OCI-LY3 (cell line): ENCODE measurements around the gene SNX27.

Experiments used
- H2AFZ ChIP-seq: fragments of 200-600, 300-600 bp; shearing (Covaris generic); 2 replicates; pipeline ENCODE4 v1.6.0; 2014; ENCODE audit warnings: antibody characterized with exemption, low read depth, low read length
- H3K27ac ChIP-seq: fragments of 200-600, 300-600 bp; sonication (generic); 2 replicates; pipeline ENCODE4 v1.5.1; 2014; ENCODE audit warnings: mild to moderate bottlenecking, low read length, moderate library complexity, mixed read lengths
- H3K27me3 ChIP-seq: fragments of 200-600, 300-600 bp; sonication (generic); 2 replicates; pipeline ENCODE4 v1.6.1; 2014; ENCODE audit warnings: low read depth, low read length, mixed read lengths
- H3K36me3 ChIP-seq: fragments of 200-600, 300-600 bp; sonication (generic); replicated peaks from 2 replicates; pipeline ENCODE3; 2014; ENCODE audit warnings: low read depth, low read length, mixed read lengths
- H3K4me1 ChIP-seq: fragments of 300-600, 200-600 bp; sonication (generic); 2 replicates; pipeline ENCODE4 v1.6.1; 2014; ENCODE audit warnings: low read length, mixed read lengths
- H3K4me2 ChIP-seq: fragments of 200-600, 300-600 bp; sonication (generic); 2 replicates; pipeline ENCODE4 v1.6.1; 2014; ENCODE audit warnings: low read length, mixed read lengths
- H3K4me3 ChIP-seq: fragments of 300-600, 200-600 bp; sonication (generic); 2 replicates; pipeline ENCODE4 v1.5.1; 2014; ENCODE audit warnings: antibody characterized with exemption, mild to moderate bottlenecking, low read length, moderate library complexity
- H3K79me2 ChIP-seq: fragments of 300-600, 200-600 bp; shearing (Covaris generic); 2 replicates; pipeline ENCODE4 v1.6.1; 2014; ENCODE audit warnings: mild to moderate bottlenecking, low read length, mixed read lengths
- H3K9ac ChIP-seq: fragments of 300-600, 200-600 bp; shearing (Covaris generic); 2 replicates; pipeline ENCODE4 v1.6.0; 2014; ENCODE audit warnings: mild to moderate bottlenecking, low read length, moderate library complexity
- H3K9me3 ChIP-seq: fragments of 200-600, 300-600 bp; shearing (Covaris generic); 2 replicates; pipeline ENCODE4 v1.6.1; 2014; ENCODE audit warnings: low read length, mixed read lengths; ENCODE audit not compliant: insufficient read depth
- H4K20me1 ChIP-seq: fragments of 200-600, 300-600 bp; sonication (generic); 2 replicates; pipeline ENCODE4 v1.6.1; 2016; ENCODE audit warnings: low read length, mixed read lengths; ENCODE audit not compliant: insufficient read depth
- EZH2phosphoT487 ChIP-seq: fragments of 200-600 bp; shearing (Covaris generic); IDR thresholded peaks from 2 replicates; pipeline ENCODE4 v1.6.1; 2018; ENCODE audit warnings: antibody characterized with exemption, mixed run types, low read depth
- TF ChIP-seq, protein P1 (sequence below): fragments of 200-600, 300-600 bp; sonication (generic); IDR thresholded peaks from 2 replicates; pipeline ENCODE4 v1.5.1; 2014; ENCODE audit warnings: antibody characterized with exemption, low read length, low read depth

SNX27 gene

DNA sequence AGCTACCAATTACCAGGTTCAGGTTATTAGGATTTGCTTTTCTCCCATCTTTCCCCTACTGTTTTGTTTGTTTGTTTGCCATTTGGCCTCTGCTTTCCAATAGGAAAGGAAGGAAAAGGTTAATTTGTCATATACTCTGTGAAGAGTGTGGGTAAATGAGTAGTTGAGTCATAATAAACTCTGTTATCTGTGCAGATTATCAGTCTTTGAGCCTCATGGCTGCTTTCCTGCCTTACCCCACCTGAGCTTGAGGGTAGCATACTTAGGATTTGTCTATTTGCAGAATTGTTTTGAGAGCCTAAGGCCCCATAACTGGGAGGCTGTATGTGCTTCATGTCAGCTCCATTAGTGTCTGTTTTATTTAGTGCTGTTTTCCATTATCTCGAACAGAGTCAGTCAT is 32.9 kb upstream of the SNX27 start:
- no peak overlapping the region for H3K4me2 ChIP-seq

GRCh38 chr1:151579436-151580225 is 32.2 kb upstream of the SNX27 start:
- no peak overlapping the region for H3K27ac ChIP-seq

More for the DNA sequence above, 32.9 kb upstream of the SNX27 start:
- Histone ChIP-seq H2AFZ (no peak overlapping the region), H4K20me1 (no peaks in the 10 kb centered on the region), H3K27me3 (peaks cover 18% of the 10 kb centered on the region), H3K36me3 (no peaks in the 10 kb centered on the region), H3K9me3 (no peaks in the 10 kb centered on the region), H3K27ac (no peak overlapping the region), H3K4me3 (no peak overlapping the region), H3K9ac (no peak overlapping the region), H3K79me2 (no peaks in the 10 kb centered on the region), H3K4me1 (peaks cover 10% of the 10 kb centered on the region)
- TF ChIP-seq, protein P1, sequence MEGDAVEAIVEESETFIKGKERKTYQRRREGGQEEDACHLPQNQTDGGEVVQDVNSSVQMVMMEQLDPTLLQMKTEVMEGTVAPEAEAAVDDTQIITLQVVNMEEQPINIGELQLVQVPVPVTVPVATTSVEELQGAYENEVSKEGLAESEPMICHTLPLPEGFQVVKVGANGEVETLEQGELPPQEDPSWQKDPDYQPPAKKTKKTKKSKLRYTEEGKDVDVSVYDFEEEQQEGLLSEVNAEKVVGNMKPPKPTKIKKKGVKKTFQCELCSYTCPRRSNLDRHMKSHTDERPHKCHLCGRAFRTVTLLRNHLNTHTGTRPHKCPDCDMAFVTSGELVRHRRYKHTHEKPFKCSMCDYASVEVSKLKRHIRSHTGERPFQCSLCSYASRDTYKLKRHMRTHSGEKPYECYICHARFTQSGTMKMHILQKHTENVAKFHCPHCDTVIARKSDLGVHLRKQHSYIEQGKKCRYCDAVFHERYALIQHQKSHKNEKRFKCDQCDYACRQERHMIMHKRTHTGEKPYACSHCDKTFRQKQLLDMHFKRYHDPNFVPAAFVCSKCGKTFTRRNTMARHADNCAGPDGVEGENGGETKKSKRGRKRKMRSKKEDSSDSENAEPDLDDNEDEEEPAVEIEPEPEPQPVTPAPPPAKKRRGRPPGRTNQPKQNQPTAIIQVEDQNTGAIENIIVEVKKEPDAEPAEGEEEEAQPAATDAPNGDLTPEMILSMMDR: no peak
- no peak for TF ChIP-seq EZH2phosphoT487

GRCh38 chr1:151581451-151581850 is 30.4 kb upstream of the SNX27 start:
- no peak overlapping the region for H3K9ac ChIP-seq
- H3K4me3 ChIP-seq: no peak overlapping the region
- H3K27me3 ChIP-seq: peaks cover 14% of the 10 kb centered on the region; the same call in 1 of the 2 replicates
- no peak overlapping the region for H3K4me2 ChIP-seq
- no peaks in the 10 kb centered on the region for H3K36me3 ChIP-seq
- no peak overlapping the region for H2AFZ ChIP-seq
- H3K9me3 ChIP-seq: no peaks in the 10 kb centered on the region
- TF ChIP-seq, protein P1: no peak
- no peak for TF ChIP-seq EZH2phosphoT487
- no peak overlapping the region for H3K27ac ChIP-seq
- H3K4me1 ChIP-seq: peaks cover 4% of the 10 kb centered on the region; the same call in 1 of the 2 replicates
- H3K79me2 ChIP-seq: no peaks in the 10 kb centered on the region
- no peaks in the 10 kb centered on the region for H4K20me1 ChIP-seq

More at GRCh38 chr1:151579436-151580225, 32.2 kb upstream of the SNX27 start:
- Histone ChIP-seq H3K27me3 (peaks cover 18% of the 10 kb centered on the region), H3K9ac (no peak overlapping the region), H2AFZ (no peak overlapping the region), H3K9me3 (no peaks in the 10 kb centered on the region), H3K36me3 (no peaks in the 10 kb centered on the region), H3K4me3 (no peak overlapping the region), H3K4me1 (peaks cover 9% of the 10 kb centered on the region), H3K79me2 (no peaks in the 10 kb centered on the region), H3K4me2 (no peak overlapping the region), H4K20me1 (no peaks in the 10 kb centered on the region)
- TF ChIP-seq, protein P1: no peak
- TF ChIP-seq EZH2phosphoT487: no peak

DNA sequence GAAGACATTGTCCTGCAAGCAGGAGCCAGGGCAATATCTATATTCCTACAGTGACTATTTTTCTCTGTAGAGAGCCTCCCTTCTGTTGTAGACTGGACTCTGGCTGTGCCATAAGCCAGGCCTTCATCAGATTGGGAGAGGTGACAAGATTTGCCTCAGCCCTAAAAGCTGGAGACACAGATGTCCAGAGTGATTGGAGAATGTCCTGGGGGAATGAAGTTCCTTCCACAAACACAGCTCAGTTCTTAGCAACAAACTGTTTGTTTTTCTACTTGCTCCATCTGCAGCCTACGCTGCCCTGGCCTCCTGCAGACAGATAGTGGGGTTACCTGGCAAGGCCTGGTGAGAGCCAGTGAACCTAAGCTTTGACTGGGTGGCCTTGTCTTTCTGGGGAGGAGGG is 29.9 kb upstream of the SNX27 start:
- Histone ChIP-seq H4K20me1 (no peaks in the 10 kb centered on the region), H3K4me2 (no peak overlapping the region), H3K27me3 (peaks cover 13% of the 10 kb centered on the region; the same call in 1 of the 2 replicates), H3K27ac (no peak overlapping the region), H3K9ac (no peak overlapping the region), H3K79me2 (no peaks in the 10 kb centered on the region), H3K4me3 (no peak overlapping the region), H3K9me3 (no peaks in the 10 kb centered on the region), H3K4me1 (peaks cover 4% of the 10 kb centered on the region; the same call in 1 of the 2 replicates), H3K36me3 (no peaks in the 10 kb centered on the region), H2AFZ (no peak overlapping the region)
- no peak for TF ChIP-seq EZH2phosphoT487
- TF ChIP-seq, protein P1: no peak
